Measurements from ENCODE around the gene ECE1.
A peak's percentile ranks its signal among the peaks of the same experiment; 100 is the strongest.
"Not testable (repeated sequence)": the region's sequence is repeated elsewhere in the genome, so short reads cannot be mapped to it uniquely, and the experiment has no call there.

ECE1 gene

GRCh38 chr1:21247892-21248715 lies 42.2 kb downstream of the ECE1 start:
- no peak for DNase-seq

- DNase-seq: no peak
Observed at GRCh38 chr1:21246905-21247642, 43.2 kb downstream of the ECE1 start.

GRCh38 chr1:21245688-21246229 lies 44.5 kb downstream of the ECE1 start:
- DNase-seq: no peak

GRCh38 chr1:21244986-21245687 lies 45.1 kb downstream of the ECE1 start:
- DNase-seq: no peak

- no peak for DNase-seq
Observed at GRCh38 chr1:21244154-21244553, 46.1 kb downstream of the ECE1 start.

- DNase-seq: no peak
Observed at GRCh38 chr1:21242846-21243245, 47.4 kb downstream of the ECE1 start.

GRCh38 chr1:21241771-21242581 lies 48.3 kb downstream of the ECE1 start:
- DNase-seq: no peak

GRCh38 chr1:21240706-21241105 lies 49.6 kb downstream of the ECE1 start:
- no peak for DNase-seq

- no peak for DNase-seq
Observed at GRCh38 chr1:21239221-21239620, 51.0 kb downstream of the ECE1 start.

- DNase-seq: no peak
Observed at GRCh38 chr1:21238141-21238800, 52.0 kb downstream of the ECE1 start.

- no peak for DNase-seq
Observed at GRCh38 chr1:21237446-21238088, 52.7 kb downstream of the ECE1 start.

- DNase-seq: no peak
Observed at GRCh38 chr1:21236178-21236577, 54.1 kb downstream of the ECE1 start.

- no peak for DNase-seq
Observed at GRCh38 chr1:21234779-21235178, 55.5 kb downstream of the ECE1 start.

GRCh38 chr1:21233490-21233889 lies 56.8 kb downstream of the ECE1 start:
- no peak for DNase-seq

GRCh38 chr1:21232044-21232443 lies 58.2 kb downstream of the ECE1 start:
- peak; percentile 28 for DNase-seq

GRCh38 chr1:21229246-21230000 lies 60.8 kb downstream of the ECE1 start:
- no peak for DNase-seq

GRCh38 chr1:21228224-21228623 lies 62.0 kb downstream of the ECE1 start:
- DNase-seq: not testable (repeated sequence)

- DNase-seq: no peak
Observed at GRCh38 chr1:21225065-21225464, 65.2 kb downstream of the ECE1 start.

- DNase-seq: no peak
Observed at GRCh38 chr1:21220815-21221214, 69.4 kb downstream of the ECE1 start.

GRCh38 chr1:21219674-21220073 lies 70.6 kb downstream of the ECE1 start:
- DNase-seq: no peak

All from effector CD4-positive, alpha-beta T cell (primary cell).